Mammary epithelial cell (primary cell): ENCODE data around the gene CKMT2.

Experiments used
- CTCF ChIP-seq, 2 donors: IDR thresholded peaks in 1 of 2; conservative IDR thresholded peaks in 1 of 2; 2 replicates each; pipeline ENCODE4 v1.5.1; 2011 to 2012; ENCODE audit warnings: inconsistent platforms in 2 of 2, low read length in 2 of 2, mild to moderate bottlenecking in 2 of 2, control low read depth in 1 of 2, low read depth in 1 of 2; ENCODE audit not compliant: insufficient read depth in 1 of 2; ENCODE audit errors: extremely low read depth in 1 of 2
- EZH2 ChIP-seq: IDR thresholded peaks from 2 replicates; pipeline ENCODE4 v1.6.1; 2012; ENCODE audit warnings: low read length, inconsistent platforms, borderline replicate concordance

GRCh38 chr5:81235287-81236072, 2.4 kb downstream of the CKMT2 start:
- TF ChIP-seq CTCF (conservative IDR thresholded peaks at IDR 0.05 in 1 of 2, IDR thresholded peaks at IDR 0.05 in 1 of 2; ENCODE audit: extremely low read depth in 1 of 2, insufficient read depth in 1 of 2, low read depth in 1 of 2, low read length in 2 of 2): no peak
- TF ChIP-seq EZH2: no peak
